Parathyroid adenoma (tissue), 2 donors: Measurements from ENCODE around the gene ST8SIA5.

ENCODE experiments used
- H2AFZ ChIP-seq: fragments of 300-600 bp; sonication (generic); one replicate; pipeline ENCODE4 v1.7.0; 2017; ENCODE audit warnings: antibody characterized with exemption, mild to moderate bottlenecking
- H3K27ac ChIP-seq: fragments of 300-600 bp; sonication (generic); one replicate; pipeline ENCODE4 v1.7.0; 2017
- H3K27me3 ChIP-seq: fragments of 300-600 bp; sonication (generic); one replicate; pipeline ENCODE4 v1.7.0; 2017; ENCODE audit warnings: low read length; ENCODE audit not compliant: control insufficient read depth, insufficient read depth
- H3K36me3 ChIP-seq: fragments of 300-600 bp; sonication (generic); one replicate; pipeline ENCODE4 v1.7.0; 2017; ENCODE audit warnings: low read length; ENCODE audit not compliant: control insufficient read depth, insufficient read depth
- H3K4me1 ChIP-seq: fragments of 300-600 bp; sonication (generic); one replicate; pipeline ENCODE4 v1.7.0; 2017; ENCODE audit warnings: control low read depth
- H3K4me2 ChIP-seq: fragments of 300-600 bp; sonication (generic); one replicate; pipeline ENCODE4 v1.7.0; 2017; ENCODE audit warnings: low read length
- H3K4me3 ChIP-seq: fragments of 300-600 bp; sonication (generic); one replicate; pipeline ENCODE4 v1.7.0; 2017; ENCODE audit warnings: low read depth, low read length
- H3K79me2 ChIP-seq: fragments of 300-600 bp; sonication (generic); one replicate; pipeline ENCODE4 v1.7.0; 2017; ENCODE audit warnings: control low read depth
- H3K9ac ChIP-seq: fragments of 300-600 bp; sonication (generic); one replicate; pipeline ENCODE4 v1.7.0; 2017; ENCODE audit warnings: mild to moderate bottlenecking
- H3K9me3 ChIP-seq: fragments of 300-600 bp; sonication (generic); one replicate; pipeline ENCODE4 v1.7.0; 2017; ENCODE audit warnings: low read length; ENCODE audit not compliant: control insufficient read depth
- TF ChIP-seq, protein P1 (sequence below): fragments of 300-600 bp; sonication (generic); IDR thresholded peaks from one replicate; pipeline ENCODE4 v1.7.0; 2017; ENCODE audit warnings: antibody characterized with exemption, mild to moderate bottlenecking
- donor health status: primary hyperparathyroidism.

ST8SIA5 gene

DNA sequence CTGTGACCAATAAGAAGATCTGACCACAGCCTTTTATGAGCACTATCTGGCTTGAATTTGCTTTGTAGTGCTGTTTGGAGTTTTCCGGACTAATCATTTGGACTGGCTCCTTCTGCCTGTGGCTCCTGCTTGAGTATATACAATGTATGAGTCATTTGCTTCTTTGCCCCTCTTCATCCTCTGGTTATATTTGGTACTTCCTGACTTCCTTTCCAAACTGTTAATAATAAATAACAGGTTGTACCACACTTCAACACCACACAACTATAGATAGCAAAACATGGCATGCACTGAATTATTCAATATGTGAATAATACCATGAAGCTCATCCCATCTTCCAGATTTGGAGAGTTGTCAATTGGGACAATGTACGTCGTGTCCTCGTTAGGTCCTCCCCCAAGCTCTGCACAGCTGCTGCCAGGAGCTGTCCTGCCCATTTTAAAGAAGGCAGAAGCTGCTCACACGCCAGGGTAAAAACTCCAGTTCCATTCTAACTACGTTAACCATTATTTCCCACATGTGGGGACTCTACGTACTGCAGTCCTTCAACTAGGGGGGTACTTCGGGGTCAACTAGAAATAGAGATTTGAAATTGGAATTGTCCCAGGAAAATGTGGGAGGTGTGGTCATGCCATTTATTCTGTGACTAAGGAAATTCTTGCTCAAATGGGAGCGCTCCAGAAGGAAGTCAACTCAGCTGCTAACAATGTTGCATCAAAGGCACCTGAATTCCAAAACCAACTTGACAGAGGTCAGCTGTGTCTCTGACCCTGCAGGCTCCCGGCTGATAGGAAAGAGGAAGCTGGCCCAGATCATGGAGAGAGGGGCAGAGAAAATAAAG lies 38.1 kb downstream of the ST8SIA5 start:
- Histone ChIP-seq H3K4me2 (peak overlapping the region; percentile 3), H3K27ac (no peak overlapping the region), H3K36me3 (no peaks in the 10 kb centered on the region), H3K4me3 (no peak overlapping the region), H2AFZ (no peak overlapping the region), H3K79me2 (peaks cover 48% of the 10 kb centered on the region), H3K9me3 (no peaks in the 10 kb centered on the region), H3K4me1 (peaks cover 42% of the 10 kb centered on the region), H3K9ac (no peak overlapping the region), H3K27me3 (no peaks in the 10 kb centered on the region)
- TF ChIP-seq, protein P1, sequence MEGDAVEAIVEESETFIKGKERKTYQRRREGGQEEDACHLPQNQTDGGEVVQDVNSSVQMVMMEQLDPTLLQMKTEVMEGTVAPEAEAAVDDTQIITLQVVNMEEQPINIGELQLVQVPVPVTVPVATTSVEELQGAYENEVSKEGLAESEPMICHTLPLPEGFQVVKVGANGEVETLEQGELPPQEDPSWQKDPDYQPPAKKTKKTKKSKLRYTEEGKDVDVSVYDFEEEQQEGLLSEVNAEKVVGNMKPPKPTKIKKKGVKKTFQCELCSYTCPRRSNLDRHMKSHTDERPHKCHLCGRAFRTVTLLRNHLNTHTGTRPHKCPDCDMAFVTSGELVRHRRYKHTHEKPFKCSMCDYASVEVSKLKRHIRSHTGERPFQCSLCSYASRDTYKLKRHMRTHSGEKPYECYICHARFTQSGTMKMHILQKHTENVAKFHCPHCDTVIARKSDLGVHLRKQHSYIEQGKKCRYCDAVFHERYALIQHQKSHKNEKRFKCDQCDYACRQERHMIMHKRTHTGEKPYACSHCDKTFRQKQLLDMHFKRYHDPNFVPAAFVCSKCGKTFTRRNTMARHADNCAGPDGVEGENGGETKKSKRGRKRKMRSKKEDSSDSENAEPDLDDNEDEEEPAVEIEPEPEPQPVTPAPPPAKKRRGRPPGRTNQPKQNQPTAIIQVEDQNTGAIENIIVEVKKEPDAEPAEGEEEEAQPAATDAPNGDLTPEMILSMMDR, result no peak

DNA sequence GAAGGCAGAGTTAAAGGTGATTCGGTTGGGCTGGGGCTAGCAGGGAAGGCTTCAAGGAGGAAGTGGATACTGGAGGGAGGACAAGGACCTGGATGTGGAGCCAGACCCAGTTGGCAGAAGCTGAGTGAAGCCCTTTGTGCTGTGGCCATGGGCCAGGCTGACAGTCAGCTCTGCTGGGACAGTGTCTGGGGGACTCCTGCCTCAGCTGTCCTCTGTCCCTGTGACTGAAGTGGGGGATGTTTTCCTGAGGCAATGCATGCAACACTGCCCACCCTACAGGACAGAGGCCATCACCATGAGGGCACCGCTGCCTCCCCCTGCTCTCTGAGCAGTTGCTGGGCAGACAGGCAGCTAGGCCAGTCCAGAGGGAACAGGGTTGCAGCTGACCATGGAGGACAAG lies 40.0 kb downstream of the ST8SIA5 start:
- Histone ChIP-seq H3K4me3 (no peak overlapping the region), H3K9me3 (no peaks in the 10 kb centered on the region), H3K9ac (no peak overlapping the region), H2AFZ (no peak overlapping the region), H3K79me2 (peaks cover 39% of the 10 kb centered on the region), H3K36me3 (no peaks in the 10 kb centered on the region), H3K27me3 (no peaks in the 10 kb centered on the region), H3K4me1 (peaks cover 58% of the 10 kb centered on the region), H3K27ac (no peak overlapping the region), H3K4me2 (no peak overlapping the region)
- TF ChIP-seq, protein P1, result no peak

DNA sequence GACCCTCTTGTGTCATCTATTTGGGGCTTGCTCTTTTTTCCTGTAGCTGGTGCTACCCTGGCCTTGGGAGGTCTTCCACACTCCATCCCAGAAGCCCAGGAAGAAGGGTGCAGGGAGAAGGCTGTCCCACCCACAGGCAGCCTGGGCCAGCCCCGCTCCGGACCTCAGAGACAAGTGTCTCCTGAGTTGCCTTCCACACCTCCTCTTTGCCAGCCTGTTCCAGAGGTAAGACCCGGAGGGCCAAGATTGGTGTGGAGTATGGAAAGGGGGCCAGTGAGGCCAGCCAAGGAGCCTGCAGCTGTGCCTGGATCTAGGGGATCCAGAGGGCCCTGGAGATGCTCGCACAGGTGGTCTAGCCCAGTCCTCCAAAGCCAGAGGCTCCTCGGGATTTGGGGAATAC lies 40.5 kb downstream of the ST8SIA5 start:
- Histone ChIP-seq H3K9me3 (no peaks in the 10 kb centered on the region), H3K4me1 (peaks cover 58% of the 10 kb centered on the region), H3K4me3 (no peak overlapping the region), H3K9ac (no peak overlapping the region), H3K79me2 (peaks cover 39% of the 10 kb centered on the region), H3K4me2 (no peak overlapping the region), H2AFZ (no peak overlapping the region), H3K36me3 (no peaks in the 10 kb centered on the region), H3K27ac (no peak overlapping the region), H3K27me3 (no peaks in the 10 kb centered on the region)
- TF ChIP-seq, protein P1, result no peak

DNA sequence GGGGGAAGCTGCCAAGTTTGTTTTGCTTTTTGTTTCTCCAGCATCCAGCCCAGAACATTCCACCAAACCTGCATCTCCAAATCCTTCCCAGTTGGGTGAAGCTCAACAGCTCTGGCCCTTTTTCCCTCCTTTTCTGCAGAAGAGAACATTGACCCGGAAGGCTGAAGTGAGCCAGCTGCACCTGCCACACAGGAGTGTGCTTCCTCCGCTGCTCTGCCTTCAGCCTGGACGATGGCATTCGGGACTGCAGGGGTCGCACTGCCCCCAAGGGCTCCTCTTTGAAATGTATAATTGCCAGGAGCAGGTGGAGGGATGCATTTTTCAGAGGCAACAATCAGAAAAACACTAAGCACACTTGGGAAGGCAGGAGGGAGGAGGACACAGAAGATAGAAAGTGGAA lies 41.8 kb downstream of the ST8SIA5 start:
- Histone ChIP-seq H3K27ac (no peak overlapping the region), H3K9ac (no peak overlapping the region), H3K36me3 (no peaks in the 10 kb centered on the region), H3K4me1 (peaks cover 54% of the 10 kb centered on the region), H3K4me2 (no peak overlapping the region), H2AFZ (no peak overlapping the region), H3K4me3 (no peak overlapping the region), H3K9me3 (no peaks in the 10 kb centered on the region), H3K79me2 (peaks cover 33% of the 10 kb centered on the region), H3K27me3 (no peaks in the 10 kb centered on the region)
- TF ChIP-seq, protein P1, result no peak

DNA sequence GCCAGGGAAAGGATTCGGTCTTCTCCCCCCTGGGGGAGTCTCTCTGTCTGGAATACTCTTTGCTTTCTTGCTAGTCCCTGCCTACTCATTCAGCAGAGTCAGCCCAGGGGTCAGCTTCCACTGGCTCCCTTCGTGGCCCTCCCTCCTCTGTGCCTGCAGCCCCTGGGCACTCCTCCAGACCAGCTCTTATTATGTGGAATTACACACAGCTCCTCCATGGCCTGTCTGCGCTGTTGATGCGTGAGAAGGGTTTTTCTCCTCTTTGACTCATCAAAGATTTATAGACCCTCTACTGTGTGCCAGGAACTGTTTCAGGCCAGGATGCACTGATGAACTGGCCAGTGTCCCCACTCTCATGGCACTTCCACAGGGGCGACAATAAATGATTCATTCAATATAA lies 44.4 kb downstream of the ST8SIA5 start:
- Histone ChIP-seq H3K4me1 (peaks cover 59% of the 10 kb centered on the region), H3K27ac (peak overlapping the region; percentile 91), H3K27me3 (no peaks in the 10 kb centered on the region), H3K9ac (no peak overlapping the region), H3K79me2 (peaks cover 28% of the 10 kb centered on the region), H2AFZ (no peak overlapping the region), H3K4me2 (peak overlapping the region; percentile 28), H3K36me3 (no peaks in the 10 kb centered on the region), H3K9me3 (no peaks in the 10 kb centered on the region), H3K4me3 (no peak overlapping the region)
- TF ChIP-seq, protein P1, result no peak
